Renal cortical epithelial cell (primary cell): Measurements from ENCODE around the gene HRAS. TPM values are rescaled to one million over a fixed set of nuclear protein-coding genes. Genes with fewer than 3 reads are reported as not detected.
A peak's percentile ranks its signal among the peaks of the same experiment; 100 is the strongest.

Experiments
- DNase-seq: peaks from one replicate; pipeline ENCODE4 v3.0.0-alpha.2; 2011; ENCODE audit warnings: low read depth
- total RNA-seq: library from RNA; depleted of rRNA; stranded (reverse); fragments of >200 nt; gene quantifications from 2 replicates; pipeline ENCODE4 v1.2.3, GENCODE V29; 2014

The HRAS gene
- total RNA-seq, 1 donor from 2014 or later: 40.5 TPM

DNA sequence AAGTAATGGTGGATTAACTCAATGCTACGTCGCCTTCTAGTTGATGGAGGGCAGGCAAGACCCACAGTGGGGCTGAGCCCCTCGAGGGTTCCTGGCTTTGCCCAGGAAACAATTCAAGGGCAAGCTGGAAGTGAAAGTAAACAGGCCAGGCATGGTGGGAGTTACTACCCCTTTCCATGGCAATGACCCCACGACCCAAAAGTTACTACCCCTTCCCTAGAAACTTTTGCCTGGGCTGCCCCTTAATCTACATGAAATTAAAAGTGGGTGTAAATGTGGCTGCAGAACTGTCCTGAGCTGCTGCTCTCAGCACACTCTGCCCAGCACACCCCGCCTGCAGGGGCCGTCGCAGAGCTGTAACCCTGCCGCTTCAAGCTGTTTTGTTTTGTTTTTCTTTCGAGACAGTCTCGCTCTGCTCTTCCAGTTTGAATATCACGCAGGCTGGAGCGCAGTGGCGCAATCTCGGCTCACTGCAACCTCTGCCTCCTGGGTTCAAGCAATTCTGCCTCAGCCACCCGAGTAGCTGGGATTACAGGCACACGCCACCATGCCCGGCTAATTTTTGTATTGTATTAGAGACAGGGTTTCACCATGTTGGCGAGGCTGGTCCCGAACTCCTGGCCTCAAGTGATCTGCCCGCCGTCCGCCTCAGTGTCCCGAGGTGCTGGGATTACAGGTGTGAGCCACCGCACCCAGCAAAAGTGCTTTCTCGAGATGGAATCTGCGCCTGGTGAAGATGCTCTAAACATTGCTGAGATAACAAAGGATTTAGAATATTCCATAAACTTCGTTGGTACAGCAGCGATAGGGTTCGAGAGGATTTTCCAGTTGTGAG lies 22.4 kb downstream of the HRAS start:
- DNase-seq: no peak

DNA sequence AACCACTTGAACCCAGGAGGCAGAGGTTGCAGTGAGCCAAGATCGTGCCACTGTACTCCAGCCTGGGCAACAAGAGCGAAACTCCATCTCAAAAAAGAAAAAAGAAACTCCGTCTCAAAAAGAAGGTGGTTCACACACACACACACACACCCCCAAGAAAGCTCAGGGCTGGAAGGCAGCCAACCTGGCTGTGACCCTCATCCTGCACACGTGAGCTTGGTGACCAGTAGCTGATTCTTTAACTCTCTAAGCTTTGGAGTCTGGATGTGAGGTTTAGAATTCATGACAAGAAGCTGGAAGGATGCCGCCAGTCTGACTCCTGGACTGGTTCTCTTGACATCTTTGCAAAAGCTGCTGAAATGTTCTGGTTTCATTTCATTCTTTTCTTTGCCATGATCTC lies 26.4 kb downstream of the HRAS start:
- DNase-seq: no peak

DNA sequence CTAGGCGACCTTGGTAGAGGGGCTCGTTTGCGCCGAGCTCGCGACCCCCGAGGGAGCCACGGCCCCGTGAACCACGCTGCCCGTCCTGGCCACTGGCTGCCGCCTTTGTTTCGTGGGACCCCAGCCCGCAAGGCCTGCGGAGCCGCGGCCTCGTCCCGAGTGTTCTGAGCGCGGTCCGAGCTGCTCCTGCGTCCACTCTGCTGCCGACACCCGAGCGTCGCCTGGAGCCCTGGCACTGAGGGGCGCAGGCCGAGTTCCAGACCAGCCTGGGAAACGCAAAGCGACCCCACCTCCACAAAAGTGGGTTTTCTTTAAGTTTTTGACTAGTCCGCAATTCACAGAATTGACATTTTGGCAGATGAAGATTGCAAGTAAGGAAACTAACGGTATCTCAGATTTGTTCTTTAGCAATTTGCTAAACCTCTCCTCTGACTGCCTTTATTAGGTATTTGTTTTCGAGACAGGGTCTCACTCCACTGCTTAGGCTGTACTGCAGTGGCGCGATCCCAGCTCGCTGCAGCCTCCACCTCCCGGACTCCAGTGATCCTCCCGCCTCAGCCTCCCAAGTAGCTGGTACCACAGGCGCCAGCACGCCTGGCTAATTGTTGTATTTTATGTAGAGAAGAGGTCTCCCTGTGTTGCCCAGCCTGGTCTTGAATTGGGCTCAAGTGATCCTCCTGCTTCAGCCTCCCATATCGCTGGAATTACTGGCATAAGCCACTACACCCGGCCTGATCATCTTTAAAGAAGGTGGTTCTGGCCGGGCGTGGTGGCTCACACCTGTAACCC lies 27.5 kb downstream of the HRAS start:
- DNase-seq: no peak

- peak; percentile 68 for DNase-seq
Observed at GRCh38 chr11:506995-507726, 28.2 kb downstream of the HRAS start, which contains the start of gene RNH1. Gene RNH1 (minus strand): TSS chr11:507242. CDS start chr11:502162, 5,080 bp downstream.

GRCh38 chr11:506238-506994 lies 29.0 kb downstream of the HRAS start:
- DNase-seq: peak; percentile 90

GRCh38 chr11:504994-505344 lies 30.4 kb downstream of the HRAS start:
- no peak for DNase-seq

- no peak for DNase-seq
Observed at GRCh38 chr11:504053-504993, 31.1 kb downstream of the HRAS start.

GRCh38 chr11:503179-503981 lies 32.0 kb downstream of the HRAS start:
- no peak for DNase-seq

DNA sequence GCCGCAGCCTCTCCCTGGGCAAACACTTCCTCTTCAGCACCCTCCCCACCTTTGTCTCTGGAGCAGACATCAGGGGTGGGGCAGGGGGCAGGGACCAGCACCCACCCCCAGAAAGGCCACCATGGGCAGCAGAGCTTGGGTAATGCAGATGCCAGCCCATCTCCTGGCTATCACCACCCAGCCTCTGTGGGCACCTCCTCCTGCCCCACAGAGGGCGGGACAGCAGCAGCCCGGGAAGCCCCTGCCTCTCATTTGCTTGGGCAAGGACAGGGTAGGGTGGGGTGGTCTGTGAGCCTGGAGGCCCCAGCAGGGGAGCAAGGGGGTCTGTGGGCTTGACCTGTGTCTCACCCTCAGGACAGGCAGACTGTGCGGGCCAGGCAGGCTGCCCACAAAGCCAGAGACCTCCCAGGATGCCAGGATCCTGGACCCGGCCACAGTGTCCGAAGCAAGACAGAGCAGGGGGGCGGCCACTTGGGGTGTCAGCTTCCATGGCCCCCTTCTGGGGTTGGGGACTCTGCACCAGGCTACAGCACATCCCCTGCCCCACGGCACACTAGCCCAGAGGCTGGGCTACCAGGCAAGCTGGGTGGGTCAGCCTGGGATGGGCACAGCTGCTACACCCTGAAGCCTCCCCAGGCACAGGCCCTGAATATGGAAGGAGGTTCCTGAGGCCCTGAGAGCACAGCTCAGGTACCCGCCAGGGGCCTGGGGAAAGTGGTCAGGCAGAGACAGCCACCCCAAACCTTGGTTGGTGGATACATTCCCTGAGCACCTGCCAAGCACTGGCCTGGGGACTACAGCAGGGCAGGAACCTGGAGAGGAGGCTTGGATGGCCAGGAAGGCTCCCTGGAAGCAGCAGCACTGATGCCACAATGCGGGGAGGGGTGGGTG lies 32.8 kb downstream of the HRAS start:
- no peak for DNase-seq

DNA sequence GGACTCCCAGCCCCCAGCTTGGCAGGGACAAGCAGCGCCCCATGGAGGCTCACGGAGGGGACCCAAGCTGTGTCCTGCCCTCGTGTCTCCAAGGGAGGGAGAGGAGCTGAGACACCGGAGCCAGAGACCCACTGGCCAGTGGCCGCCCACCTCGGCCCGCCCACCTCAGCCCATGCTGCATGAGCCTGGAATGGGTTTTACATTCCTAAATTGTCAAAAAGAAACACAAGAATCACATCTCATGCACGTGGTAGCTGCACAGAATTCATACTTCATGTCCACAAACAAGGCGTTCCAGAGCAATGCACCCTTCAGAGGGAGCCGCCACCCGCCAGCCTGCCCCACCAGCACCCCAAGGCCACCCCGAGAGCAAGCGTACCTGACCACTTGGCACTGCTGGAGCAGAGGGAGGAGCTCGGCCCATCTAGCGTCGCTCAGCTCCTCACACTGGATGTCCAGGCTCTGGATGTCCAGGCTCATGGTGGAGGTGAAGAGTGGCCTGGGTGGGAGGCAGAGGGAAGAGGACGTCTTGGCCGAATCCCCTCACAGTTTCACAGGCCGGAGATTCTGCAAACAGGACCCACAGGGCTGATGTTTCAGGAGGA lies 33.6 kb downstream of the HRAS start:
- no peak for DNase-seq

DNA sequence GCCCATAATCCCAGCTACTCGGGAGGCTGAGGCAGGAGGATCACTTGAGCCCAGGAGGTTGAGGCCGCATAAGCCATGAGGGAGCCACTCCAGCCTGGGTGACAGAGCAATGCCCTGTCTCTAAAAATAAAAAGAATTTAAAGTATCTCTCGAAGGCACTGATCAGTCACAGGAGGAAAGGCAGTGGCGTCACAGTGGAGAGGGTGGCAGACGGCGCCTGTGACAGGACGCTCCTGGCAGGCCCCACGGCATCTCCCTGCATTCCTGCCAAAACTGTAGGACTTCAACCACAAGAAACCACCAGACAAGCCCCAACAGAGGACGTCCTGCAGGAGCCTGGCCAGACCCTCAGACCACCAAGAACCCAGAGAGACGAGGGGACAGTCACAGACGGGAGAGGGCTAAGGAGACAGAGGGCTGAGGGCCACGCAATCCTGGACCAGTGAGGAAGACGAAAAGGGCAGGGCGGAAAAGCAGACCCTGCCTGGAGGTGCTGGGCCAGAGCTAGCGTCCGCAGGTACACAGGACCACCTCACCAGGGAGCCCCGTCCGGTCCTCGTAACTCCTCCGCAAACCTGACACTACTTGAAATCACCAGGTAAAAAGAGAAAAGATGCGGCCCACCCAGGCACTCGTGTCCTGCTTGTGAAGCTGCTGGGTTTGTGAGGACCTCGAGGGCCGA lies 34.2 kb downstream of the HRAS start:
- no peak for DNase-seq

DNA sequence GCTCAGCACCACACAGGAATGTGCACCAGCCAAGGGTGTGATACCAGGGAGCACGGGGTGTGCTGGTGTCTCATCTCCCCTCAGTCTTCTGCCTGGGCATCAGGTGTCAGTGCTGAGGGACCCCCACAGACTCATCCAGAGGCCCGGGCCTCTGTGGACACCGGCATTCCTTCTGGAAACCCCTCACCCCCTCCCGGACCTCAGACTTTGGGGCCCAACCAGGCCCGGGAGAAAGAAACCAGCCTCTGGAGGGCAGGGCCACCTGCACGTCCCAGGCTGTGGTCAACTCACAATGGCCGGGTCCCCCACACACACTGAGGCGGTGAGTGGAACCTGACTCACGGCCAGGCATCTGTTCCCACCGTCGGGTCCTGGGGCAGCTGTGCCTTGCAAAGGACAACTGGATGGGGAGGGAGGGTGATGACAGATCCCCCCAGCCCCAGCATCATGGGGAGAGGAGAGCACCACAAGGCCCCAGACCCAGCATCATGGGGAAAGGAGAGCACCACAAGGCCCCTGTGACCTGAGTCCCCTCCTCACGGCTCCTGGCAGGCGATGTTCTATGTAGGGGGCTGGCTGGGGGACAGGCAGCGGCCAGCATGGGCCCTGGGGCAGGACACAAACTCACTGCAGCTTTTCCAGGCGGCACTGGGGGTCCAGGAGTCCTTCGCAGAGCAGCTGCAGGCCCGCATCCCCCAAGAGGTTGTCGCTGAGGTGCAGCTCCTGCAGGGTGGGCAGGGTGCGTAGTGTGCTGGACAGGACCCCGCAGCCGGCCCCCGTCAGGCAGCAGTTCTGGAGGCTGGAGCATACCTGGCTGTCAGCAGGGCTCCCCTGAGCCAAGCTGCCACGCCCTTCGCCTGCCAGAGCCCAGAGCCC lies 35.9 kb downstream of the HRAS start:
- DNase-seq: no peak

- DNase-seq: no peak
Observed at GRCh38 chr11:498297-499181, 36.8 kb downstream of the HRAS start.

GRCh38 chr11:497565-498296 lies 37.6 kb downstream of the HRAS start:
- no peak for DNase-seq
